NCI-H526 treated with DMSO at 0.1 percent for 48 hours (cell line): ENCODE measurements around the gene USP43.
"Not testable (repeated sequence)": the region's sequence is repeated elsewhere in the genome, so short reads cannot be mapped to it uniquely, and the experiment has no call there.

ENCODE experiments used
- DNase-seq: peaks from one replicate; lab custom pipeline; 2025; lab: John Stamatoyannopoulos, UW

The USP43 gene

GRCh38 chr17:9658593-9659211 lies 13.4 kb downstream of the USP43 start:
- no peak for DNase-seq

- DNase-seq = no peak
Observed at GRCh38 chr17:9661027-9661426, 15.7 kb downstream of the USP43 start.

GRCh38 chr17:9663511-9663910 lies 18.2 kb downstream of the USP43 start:
- DNase-seq = not testable (repeated sequence)

GRCh38 chr17:9666461-9667050 lies 21.2 kb downstream of the USP43 start:
- no peak for DNase-seq

GRCh38 chr17:9668517-9668916 lies 23.2 kb downstream of the USP43 start:
- DNase-seq = no peak

GRCh38 chr17:9669551-9670008 lies 24.3 kb downstream of the USP43 start:
- no peak for DNase-seq

- no peak for DNase-seq
Observed at GRCh38 chr17:9670596-9670995, 25.3 kb downstream of the USP43 start.

GRCh38 chr17:9671559-9671958 lies 26.2 kb downstream of the USP43 start:
- DNase-seq = no peak

- no peak for DNase-seq
Observed at GRCh38 chr17:9672266-9672665, 26.9 kb downstream of the USP43 start.

GRCh38 chr17:9672691-9673090 lies 27.4 kb downstream of the USP43 start:
- no peak for DNase-seq

GRCh38 chr17:9676084-9676483 lies 30.8 kb downstream of the USP43 start:
- no peak for DNase-seq

- no peak for DNase-seq
Observed at GRCh38 chr17:9676820-9677310, 31.5 kb downstream of the USP43 start.

- DNase-seq = no peak
Observed at GRCh38 chr17:9677411-9677810, 32.1 kb downstream of the USP43 start.

GRCh38 chr17:9677896-9678295 lies 32.6 kb downstream of the USP43 start:
- DNase-seq = no peak

- no peak for DNase-seq
Observed at GRCh38 chr17:9684955-9685621, 39.8 kb downstream of the USP43 start.

- DNase-seq = no peak
Observed at GRCh38 chr17:9693755-9694154, 48.4 kb downstream of the USP43 start.

GRCh38 chr17:9696279-9697044 lies 51.1 kb downstream of the USP43 start:
- no peak for DNase-seq

- no peak for DNase-seq
Observed at GRCh38 chr17:9700136-9700535, 54.8 kb downstream of the USP43 start.

- no peak for DNase-seq
Observed at GRCh38 chr17:9700754-9701476, 55.6 kb downstream of the USP43 start.

GRCh38 chr17:9702482-9702881 lies 57.2 kb downstream of the USP43 start:
- no peak for DNase-seq

- no peak for DNase-seq
Observed at GRCh38 chr17:9702914-9703780, 57.8 kb downstream of the USP43 start.
